Neural cell (in vitro differentiated cells): Measurements from ENCODE around the gene SHISAL1. TPM values are rescaled to one million over a fixed set of nuclear protein-coding genes. Genes with fewer than 3 reads are reported as not detected.

ENCODE experiments used
- H2AFZ ChIP-seq: fragments of 200-600, 300-800 bp; sonication (generic), shearing (Covaris generic); 2 replicates; pipeline ENCODE4 v1.6.0; 2014; ENCODE audit warnings: low read depth, mild to moderate bottlenecking, antibody characterized with exemption, low read length, moderate library complexity
- H3F3A ChIP-seq: fragments of 200-600 bp; shearing (Covaris generic); 2 replicates; pipeline ENCODE4 v1.6.1; 2016; ENCODE audit warnings: mild to moderate bottlenecking, moderate library complexity, mixed read lengths, antibody characterized with exemption, low read length; ENCODE audit not compliant: insufficient read depth, poor library complexity, severe bottlenecking
- H3K27ac ChIP-seq: fragments of 200-600, 300-800 bp; sonication (generic), shearing (Covaris generic); 2 replicates; pipeline ENCODE4 v1.5.1; 2014; ENCODE audit warnings: mild to moderate bottlenecking, low read length, moderate library complexity
- H3K27me3 ChIP-seq: fragments of 300-800, 200-600 bp; sonication (generic), shearing (Covaris generic); 2 replicates; pipeline ENCODE4 v1.6.0; 2014; ENCODE audit warnings: mild to moderate bottlenecking, low read depth, low read length, moderate library complexity; ENCODE audit not compliant: insufficient read depth
- H3K36me3 ChIP-seq: fragments of 300-800, 200-600 bp; sonication (generic), shearing (Covaris generic); 2 replicates; pipeline ENCODE4 v1.5.1; 2014; ENCODE audit warnings: mild to moderate bottlenecking, antibody characterized with exemption, low read length, moderate library complexity; ENCODE audit not compliant: insufficient read depth
- H3K4me2 ChIP-seq: fragments of 300-800, 200-600 bp; sonication (generic), shearing (Covaris generic); 2 replicates; pipeline ENCODE4 v1.6.0; 2014; ENCODE audit warnings: mild to moderate bottlenecking, low read length
- H3K4me3 ChIP-seq: fragments of 300-800, 200-600 bp; sonication (generic), shearing (Covaris generic); 2 replicates; pipeline ENCODE4 v1.5.1; 2014; ENCODE audit warnings: mild to moderate bottlenecking, low read length, moderate library complexity
- H3K79me2 ChIP-seq: fragments of 200-600 bp; shearing (Covaris generic); replicated peaks from 2 replicates; pipeline ENCODE4 v1.6.0; 2014; ENCODE audit warnings: mild to moderate bottlenecking, low read length, moderate library complexity; ENCODE audit not compliant: insufficient read depth
- H3K9ac ChIP-seq: fragments of 300-800, 200-600 bp; sonication (generic), shearing (Covaris generic); 2 replicates; pipeline ENCODE4 v1.6.1; 2016; ENCODE audit warnings: mild to moderate bottlenecking, low read length, mixed read lengths
- H3K9me2 ChIP-seq: fragments of 200-600 bp; shearing (Covaris generic); 2 replicates; pipeline ENCODE4 v1.6.1; 2016; ENCODE audit warnings: mild to moderate bottlenecking, low read length, mixed read lengths; ENCODE audit not compliant: insufficient read depth
- H3K9me3 ChIP-seq: fragments of 200-600, 300-800 bp; sonication (generic), shearing (Covaris generic); 2 replicates; pipeline ENCODE4 v1.6.1; 2016; ENCODE audit warnings: mild to moderate bottlenecking, mixed run types, low read length, moderate library complexity, mixed read lengths
- H4K20me1 ChIP-seq: fragments of 200-600 bp; shearing (Covaris generic); 2 replicates; pipeline ENCODE4 v1.6.1; 2016; ENCODE audit warnings: mild to moderate bottlenecking, mixed run types; ENCODE audit not compliant: insufficient read depth
- CTCF ChIP-seq: fragments of 450-650 bp; IDR thresholded peaks from 2 replicates; pipeline ENCODE4 v1.5.1; 2014; ENCODE audit warnings: antibody characterized with exemption, mild to moderate bottlenecking, moderate library complexity; ENCODE audit not compliant: poor library complexity, severe bottlenecking
- EP300 ChIP-seq: fragments of 450-650 bp; conservative IDR thresholded peaks from 2 replicates; pipeline ENCODE4 v1.6.1; 2014; ENCODE audit warnings: antibody characterized with exemption, mild to moderate bottlenecking, moderate library complexity; ENCODE audit not compliant: poor library complexity, severe bottlenecking
- EZH2 ChIP-seq: fragments of 200-600, 300-800 bp; shearing (Covaris generic), sonication (generic); IDR thresholded peaks from 2 replicates; pipeline ENCODE4 v1.6.1; 2014; ENCODE audit warnings: antibody characterized with exemption, low read length, borderline replicate concordance, mild to moderate bottlenecking; ENCODE audit not compliant: insufficient read depth, poor library complexity, severe bottlenecking
- MXI1 ChIP-seq: fragments of 450-650 bp; conservative IDR thresholded peaks from 2 replicates; pipeline ENCODE4 v1.6.1; 2014; ENCODE audit warnings: antibody characterized with exemption, mild to moderate bottlenecking; ENCODE audit not compliant: poor library complexity, severe bottlenecking
- POLR2AphosphoS5 ChIP-seq: IDR thresholded peaks from 2 replicates; pipeline ENCODE4 v1.6.1; 2012
- RAD21 ChIP-seq: fragments of 450-650 bp; conservative IDR thresholded peaks from 2 replicates; pipeline ENCODE4 v1.6.1; 2014; ENCODE audit warnings: antibody characterized with exemption, mild to moderate bottlenecking, moderate library complexity
- REST ChIP-seq: IDR thresholded peaks from 2 replicates; pipeline ENCODE4 v1.6.1; 2012; ENCODE audit warnings: borderline replicate concordance
- SMC3 ChIP-seq: fragments of 450-650 bp; conservative IDR thresholded peaks from 2 replicates; pipeline ENCODE4 v1.6.1; 2014; ENCODE audit warnings: antibody characterized with exemption, mild to moderate bottlenecking, moderate library complexity; ENCODE audit not compliant: poor library complexity
- TAF1 ChIP-seq: IDR thresholded peaks from 2 replicates; pipeline ENCODE4 v1.6.1; 2012; ENCODE audit warnings: low read depth
- polyA plus RNA-seq: library from polyadenylated mRNA; depleted of rRNA; stranded (reverse); fragments of >200 nt; gene quantifications from 2 replicates; pipeline ENCODE4 v1.2.3, GENCODE V29; 2014

SHISAL1 gene
- polyA plus RNA-seq, 1 donor from 2014 or later = 15.4 TPM

GRCh38 chr22:44360668-44361381, 48.1 kb upstream of the SHISAL1 start:
- Histone ChIP-seq H2AFZ (no peak overlapping the region), H3K4me2 (no peak overlapping the region), H4K20me1 (no peaks in the 10 kb centered on the region), H3K36me3 (no peaks in the 10 kb centered on the region), H3K27ac (no peak overlapping the region), H3K9me3 (no peaks in the 10 kb centered on the region), H3K27me3 (no peaks in the 10 kb centered on the region), H3F3A (no peaks in the 10 kb centered on the region), H3K9ac (no peak overlapping the region), H3K79me2 (no peaks in the 10 kb centered on the region), H3K4me3 (no peak overlapping the region), H3K9me2 (no peaks in the 10 kb centered on the region)
- TF ChIP-seq EZH2 = no peak
- TF ChIP-seq RAD21 = no peak

- no peaks in the 10 kb centered on the region for H3K36me3 ChIP-seq
- H3K4me2 ChIP-seq = no peak overlapping the region
- TF ChIP-seq CTCF (no peak), MXI1 (no peak), SMC3 (no peak), EZH2 (no peak), REST (no peak), POLR2AphosphoS5 (no peak), EP300 (no peak), RAD21 (no peak), TAF1 (no peak)
Measured at GRCh38 chr22:44360306-44360667, 47.5 kb upstream of the SHISAL1 start.

More at GRCh38 chr22:44360306-44360667, 47.5 kb upstream of the SHISAL1 start:
- Histone ChIP-seq H3K27ac (no peak overlapping the region), H3K9me2 (no peaks in the 10 kb centered on the region), H2AFZ (no peak overlapping the region), H4K20me1 (no peaks in the 10 kb centered on the region), H3K9ac (no peak overlapping the region), H3K27me3 (no peaks in the 10 kb centered on the region), H3F3A (no peaks in the 10 kb centered on the region), H3K9me3 (no peaks in the 10 kb centered on the region), H3K79me2 (no peaks in the 10 kb centered on the region), H3K4me3 (no peak overlapping the region)
